Endothelial cell of umbilical vein (primary cell): ENCODE data around the gene REEP2. TPM values are rescaled to one million over a fixed set of nuclear protein-coding genes. Genes with fewer than 3 reads are reported as not detected.

Experiments
- BruUV-seq: library from RNA; stranded (reverse); fragments of 400-500 nt; replicated peaks from 2 replicates; lab custom pipeline; 2021; lab: Mats Ljungman, UMichigan
- CTCF ChIA-PET: fragments of 300-600, 350-600 bp; sonication (Branson Sonifier 250); formaldehyde crosslinking; loops from one replicate; lab custom pipeline; 2021; ENCODE audit warnings: antibody characterized with exemption, inconsistent platforms; lab: Charles Lee
- POLR2A ChIA-PET: fragments of 300-600, 350-600 bp; sonication (Branson Sonifier 250); formaldehyde crosslinking; loops from one replicate; lab custom pipeline; 2021; ENCODE audit warnings: antibody characterized with exemption, inconsistent platforms; lab: Charles Lee
- DNase-seq: peaks from one replicate; pipeline ENCODE4 v3.0.0-alpha.2; 2011; ENCODE audit warnings: low read depth, low spot score
- FAIRE-seq: peaks from 2 replicates; lab custom pipeline; 2011; peaks lifted over from hg19 to GRCh38; lab: Jason Lieb, UNC
- H2AFZ ChIP-seq: 2 replicates; pipeline ENCODE4 v1.6.0; 2012; ENCODE audit warnings: low read depth, low read length, control low read depth, inconsistent platforms
- H3K27ac ChIP-seq: 2 replicates; pipeline ENCODE4 v1.5.1; 2011; ENCODE audit warnings: low read depth, mild to moderate bottlenecking, control low read depth, low read length, moderate library complexity; ENCODE audit not compliant: insufficient read depth
- H3K27me3 ChIP-seq, 2 experiments: 2 replicates each; pipeline versions ENCODE4 v1.6.0 to v1.6.1; 2011; ENCODE audit warnings: low read length in 2 of 2, mixed read lengths in 1 of 2; ENCODE audit not compliant: control insufficient read depth in 2 of 2, insufficient read depth in 2 of 2
- H3K36me3 ChIP-seq, 2 experiments: 2 replicates in 1 of 2; 3 replicates in 1 of 2; pipeline ENCODE4 v1.5.1; 2011; ENCODE audit warnings: low read length in 2 of 2, mild to moderate bottlenecking in 1 of 2, moderate library complexity in 1 of 2; ENCODE audit not compliant: control insufficient read depth in 2 of 2, insufficient read depth in 2 of 2; ENCODE audit errors: extremely low read depth in 1 of 2
- H3K4me1 ChIP-seq: 3 replicates; pipeline ENCODE4 v1.5.1; 2011; ENCODE audit warnings: mild to moderate bottlenecking, low read length; ENCODE audit not compliant: control insufficient read depth, insufficient read depth; ENCODE audit errors: extremely low read depth
- H3K4me2 ChIP-seq: 2 replicates; pipeline ENCODE4 v1.6.1; 2011; ENCODE audit warnings: low read length, control low read depth, mixed read lengths; ENCODE audit not compliant: insufficient read depth
- H3K4me3 ChIP-seq, 3 experiments: fragments of 200-600 bp in 1 of 3; sonication (generic), shearing (Covaris generic) in 1 of 3; replicated peaks in 1 of 3; 2 replicates each; pipeline ENCODE4 v1.5.1; 2011 to 2016; ENCODE audit warnings: control low read depth in 3 of 3, low read length in 3 of 3, mild to moderate bottlenecking in 2 of 3, inconsistent platforms in 1 of 3, low read depth in 1 of 3, moderate library complexity in 1 of 3; ENCODE audit not compliant: insufficient read depth in 1 of 3
- H3K79me2 ChIP-seq: 2 replicates; pipeline ENCODE4 v1.6.0; 2012; ENCODE audit warnings: low read length, inconsistent platforms; ENCODE audit not compliant: control insufficient read depth, insufficient read depth
- H3K9ac ChIP-seq: replicated peaks from 2 replicates; pipeline ENCODE3; 2011; ENCODE audit warnings: low read length, control low read depth; ENCODE audit not compliant: insufficient read depth; ENCODE audit errors: extremely low read depth
- H3K9me1 ChIP-seq: replicated peaks from 3 replicates; pipeline ENCODE4 v1.6.0; 2011; ENCODE audit warnings: mild to moderate bottlenecking, low read length; ENCODE audit not compliant: control insufficient read depth, insufficient read depth; ENCODE audit errors: extremely low read depth
- H3K9me3 ChIP-seq: replicated peaks from 2 replicates; pipeline ENCODE4 v1.5.1; 2012; ENCODE audit warnings: low read length, inconsistent platforms; ENCODE audit not compliant: control insufficient read depth, insufficient read depth
- H4K20me1 ChIP-seq: replicated peaks from 2 replicates; pipeline ENCODE3; 2011; ENCODE audit warnings: mild to moderate bottlenecking, low read length; ENCODE audit not compliant: control insufficient read depth, insufficient read depth; ENCODE audit errors: extremely low read depth
- CTCF ChIP-seq, 2 donors: IDR thresholded peaks; 1 replicate in 1 of 2; 2 replicates in 1 of 2; pipeline ENCODE4 v1.5.1; 2011; ENCODE audit warnings: low read length in 2 of 2, mild to moderate bottlenecking in 2 of 2, moderate library complexity in 2 of 2, control low read depth in 1 of 2, inconsistent platforms in 1 of 2, low read depth in 1 of 2; ENCODE audit not compliant: insufficient read depth in 1 of 2; ENCODE audit errors: extremely low read depth in 1 of 2
- JUN ChIP-seq: IDR thresholded peaks from 2 replicates; pipeline ENCODE4 v1.6.1; 2011; ENCODE audit warnings: borderline replicate concordance, low read depth; ENCODE audit not compliant: insufficient read length, insufficient read depth
- MYC ChIP-seq: IDR thresholded peaks from one replicate; pipeline ENCODE4 v1.6.1; 2011; ENCODE audit warnings: mild to moderate bottlenecking, low read depth, low read length
- POLR2AphosphoS5 ChIP-seq: IDR thresholded peaks from 2 replicates; pipeline ENCODE4 v1.6.1; 2012; ENCODE audit warnings: low read depth, mild to moderate bottlenecking, control low read depth, low read length, moderate library complexity; ENCODE audit not compliant: insufficient read depth
- dilution Hi-C: fragments of 300-500 bp; cut with MboI; formaldehyde crosslinking; loops from one replicate; pipeline ENCODE4 v1.15.0; 2019; ENCODE audit warnings: low sequenced_read_pairs; ENCODE audit not compliant: extremely low pct_ligation_motif_present
- intact Hi-C: fragments of 100-400 bp; cut with micrococcal nuclease; formaldehyde crosslinking; loops from one replicate; pipeline ENCODE4 v1.10.0; 2022
- polyA plus RNA-seq, 4 experiments: library from polyadenylated mRNA; depleted of rRNA in 3 of 4; stranded (reverse) in 3 of 4; unstranded in 1 of 4; fragments of >200 nt; gene quantifications; 2 replicates each; pipeline versions ENCODE4 v1.2.1 to v1.2.3, GENCODE V29; 2011 to 2012; ENCODE audit warnings: missing spikeins in 1 of 4
- total RNA-seq: library from RNA; stranded (reverse); gene quantifications from 2 replicates; pipeline ENCODE4 v1.2.3, GENCODE V29; 2021

REEP2 gene
- total and polyA plus RNA-seq, 2 donors (not counting 3 experiments of a cell fraction or from before 2014, with no cell fraction given): 4.0 to 4.8 TPM

- no peak overlapping the region for H2AFZ ChIP-seq
- H3K27ac ChIP-seq: no peak overlapping the region
- BruUV-seq: no TSS peak
- no peak for TF ChIP-seq MYC
- H3K4me1 ChIP-seq: no peaks in the 10 kb centered on the region
- H3K9me1 ChIP-seq: no peaks in the 10 kb centered on the region
- no peaks in the 10 kb centered on the region for H4K20me1 ChIP-seq
- CTCF ChIA-PET: interaction anchor here (0.9 to 9.4 kb wide), 16 partner anchors 7 to 99 kb away, joined by 3 to 207 read pairs (median 4); partner anchors contain the start of genes EGR1 and REEP2
- intact Hi-C loops: no loop called here
- no peaks in the 10 kb centered on the region for H3K36me3 ChIP-seq
- no peaks in the 10 kb centered on the region for H3K9me3 ChIP-seq
- no peak overlapping the region for H3K9ac ChIP-seq
- no peaks in the 10 kb centered on the region for H3K27me3 ChIP-seq
- H3K79me2 ChIP-seq: no peaks in the 10 kb centered on the region
- no peak overlapping the region for H3K4me2 ChIP-seq
- DNase-seq (no peak), FAIRE-seq (no peak)
- dilution Hi-C loops: no loop called here
- POLR2A ChIA-PET: interaction anchor here (1.4 kb wide), 1 partner anchor 10 kb away, joined by 3 read pairs; the partner anchor contains the start of gene REEP2
- H3K4me3 ChIP-seq: no peak overlapping the region
Observed at GRCh38 chr5:138448481-138449398, 9.9 kb downstream of the REEP2 start.

DNA sequence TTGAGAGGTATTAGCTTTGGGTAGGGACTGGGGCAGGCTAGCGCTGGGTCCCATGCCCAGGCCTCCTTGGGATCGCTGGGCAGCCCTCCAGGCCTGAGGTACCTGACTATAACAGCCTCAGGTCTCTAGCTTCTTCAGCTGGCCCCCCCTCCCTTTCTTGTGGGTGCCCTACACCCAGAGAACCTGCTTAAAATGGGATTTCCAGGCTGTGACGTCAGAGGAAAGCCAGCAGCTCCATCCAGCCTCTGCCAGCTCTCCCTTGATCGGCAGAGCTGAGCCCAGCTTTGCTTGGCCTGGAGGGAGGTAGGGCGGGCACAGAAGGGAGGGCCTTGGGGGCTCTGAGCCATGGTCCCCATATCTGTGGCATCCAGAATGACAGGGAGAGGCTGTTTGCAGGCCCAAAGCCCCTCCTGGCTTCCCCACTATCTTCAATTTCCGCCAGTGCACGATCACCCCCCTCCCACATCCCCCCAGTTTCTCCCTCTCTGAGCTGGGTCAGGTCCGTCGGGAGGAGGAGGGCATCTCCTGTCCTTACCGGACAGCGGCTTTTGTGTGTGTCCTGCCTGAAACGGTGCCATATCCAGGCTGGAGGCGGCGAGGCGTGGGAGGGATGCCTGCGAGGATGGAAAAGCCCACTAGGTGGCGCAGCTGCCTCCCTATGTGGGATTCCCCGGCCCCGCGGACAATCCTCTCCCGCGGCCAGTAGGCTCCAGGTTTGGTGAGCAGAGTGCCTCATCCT, 10.8 kb downstream of the REEP2 start:
- BruUV-seq: no TSS peak
- peak; percentile 95 to 98 for TF ChIP-seq CTCF (IDR thresholded peaks at IDR 0.05; ENCODE audit: extremely low read depth in 1 of 2, insufficient read depth in 1 of 2, low read depth in 1 of 2, low read length in 2 of 2)
- no peak for TF ChIP-seq JUN
- TF ChIP-seq POLR2AphosphoS5: no peak
- Histone ChIP-seq H3K79me2 (no peaks in the 10 kb centered on the region), H3K9ac (no peak overlapping the region), H3K4me3 (no peak overlapping the region), H3K27ac (no peak overlapping the region), H3K4me2 (no peak overlapping the region), H3K27me3 (no peaks in the 10 kb centered on the region), H4K20me1 (no peaks in the 10 kb centered on the region), H3K9me1 (no peaks in the 10 kb centered on the region), H3K4me1 (no peaks in the 10 kb centered on the region), H2AFZ (peak overlapping the region; percentile 84), H3K36me3 (no peaks in the 10 kb centered on the region), H3K9me3 (no peaks in the 10 kb centered on the region)
- ChIA-PET CTCF (interaction anchor here (0.8 to 9.4 kb wide), 16 partner anchors 8 to 98 kb away, joined by 3 to 207 read pairs (median 4); partner anchors contain the start of genes EGR1 and REEP2), POLR2A (no interaction called here)
- DNase-seq (peak; percentile 80), FAIRE-seq (peak; percentile 96)
- dilution Hi-C loops (no loop called here), intact Hi-C loops (loop anchor here (1.0 kb wide), 3 partner anchors 15 to 99 kb away; no protein-coding TSS in a partner anchor)
